ENCODE results near the gene ELMOD3.
"Not testable (repeated sequence)": the region's sequence is repeated elsewhere in the genome, so short reads cannot be mapped to it uniquely, and the experiment has no call there.

Gene ELMOD3

DNA sequence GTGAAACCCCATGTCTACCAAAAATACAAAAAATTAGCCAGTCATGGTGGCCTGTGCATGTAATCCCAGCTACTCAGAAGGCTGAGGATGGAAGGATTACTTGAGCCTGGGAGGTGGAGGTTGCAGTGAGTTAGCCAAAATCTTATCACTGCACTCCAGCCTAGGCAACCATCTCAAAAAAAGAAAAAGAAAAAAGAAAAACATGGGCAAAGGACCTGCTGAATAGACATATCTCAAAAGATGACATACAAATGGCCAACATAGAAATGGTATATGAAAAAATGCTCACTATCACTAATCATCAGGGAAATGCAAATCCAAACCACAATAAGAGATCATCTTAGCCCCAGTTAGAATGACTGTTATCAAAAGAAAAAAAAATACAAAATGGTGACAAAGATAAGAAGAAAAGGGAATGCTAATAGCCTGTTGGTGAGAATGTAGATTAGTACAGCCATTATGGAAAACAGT lies 25.4 kb upstream of the ELMOD3 start:
- no peak for DNase-seq (ENCODE audit: low read depth in 2 of 2)

DNA sequence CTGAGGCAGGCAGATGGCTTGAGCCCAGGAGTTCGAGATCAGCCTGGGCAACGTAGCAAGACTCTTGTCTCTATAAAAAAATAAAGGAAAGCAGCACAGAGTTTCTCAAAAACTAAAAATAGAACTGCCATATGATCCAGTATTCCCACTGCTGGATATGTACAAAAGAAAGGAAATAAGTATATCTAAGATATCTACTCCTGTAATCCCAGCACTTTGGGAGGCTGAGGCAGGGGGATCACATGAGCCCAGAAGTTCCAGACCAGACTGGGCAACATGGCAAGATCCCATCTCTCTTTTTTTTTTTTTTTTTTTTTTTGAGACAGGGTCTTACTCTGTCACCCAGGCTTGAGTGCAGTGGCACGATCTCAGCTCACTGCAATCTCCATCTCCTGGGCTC lies 24.9 kb upstream of the ELMOD3 start:
- not testable (repeated sequence) for DNase-seq (ENCODE audit: low read depth in 2 of 2)

DNA sequence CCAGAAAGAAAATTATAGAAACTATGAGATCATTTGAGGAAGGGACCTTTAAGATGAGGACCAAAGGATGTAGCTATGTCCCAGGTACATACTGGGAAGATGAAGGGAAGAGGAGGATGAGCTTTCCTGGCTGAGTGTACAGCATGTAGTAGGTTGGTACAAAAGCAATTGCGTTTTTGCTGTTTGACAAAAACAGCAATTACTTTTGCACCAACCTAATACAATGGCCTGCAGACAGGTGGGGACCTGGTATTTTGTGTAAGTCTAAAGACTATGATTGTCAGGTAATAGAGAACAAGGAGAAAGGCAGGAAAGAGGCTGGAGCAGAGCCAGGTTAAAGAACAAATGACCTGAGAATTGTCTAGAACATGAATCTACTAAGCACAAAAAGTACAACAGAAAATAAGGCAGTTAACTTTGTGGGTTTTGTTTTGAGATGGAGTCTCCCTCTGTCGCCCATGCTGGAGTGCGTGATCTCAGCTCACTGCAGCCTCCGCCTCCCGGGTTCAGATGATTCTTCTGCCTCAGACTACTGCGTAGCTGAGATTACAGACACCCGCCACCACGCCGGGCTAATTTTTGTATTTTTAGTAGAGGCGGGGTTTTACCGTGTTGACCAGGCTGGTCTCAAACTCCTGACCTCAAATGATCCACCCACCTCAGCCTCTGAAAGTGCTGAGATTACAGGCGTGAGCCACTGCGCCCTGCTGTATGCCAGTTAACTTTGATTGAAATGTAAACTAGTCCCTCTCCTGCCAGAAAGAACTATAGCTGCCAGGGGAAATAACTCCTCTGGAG lies 23.5 kb upstream of the ELMOD3 start:
- DNase-seq (ENCODE audit: low read depth in 2 of 2) = no peak

DNA sequence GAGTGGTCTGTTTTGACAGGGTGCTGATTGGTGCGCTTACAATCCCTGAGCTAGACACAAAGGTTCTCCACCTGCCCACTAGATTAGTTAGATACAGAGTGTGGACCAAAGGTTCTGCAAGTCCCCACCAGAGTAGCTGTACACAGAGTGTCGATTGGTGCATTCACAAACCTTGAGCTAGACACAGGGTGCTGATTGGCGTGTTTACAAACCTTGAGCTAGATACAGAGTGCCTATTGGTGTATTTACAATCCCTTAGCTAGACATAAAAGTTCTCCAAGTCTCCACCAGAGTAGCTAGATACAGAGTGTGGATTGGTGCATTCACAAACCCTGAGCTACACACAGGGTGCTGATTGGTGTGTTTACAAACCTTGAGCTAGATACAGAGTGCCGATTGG lies 20.7 kb upstream of the ELMOD3 start:
- DNase-seq (ENCODE audit: low read depth in 2 of 2) = not testable (repeated sequence)

DNA sequence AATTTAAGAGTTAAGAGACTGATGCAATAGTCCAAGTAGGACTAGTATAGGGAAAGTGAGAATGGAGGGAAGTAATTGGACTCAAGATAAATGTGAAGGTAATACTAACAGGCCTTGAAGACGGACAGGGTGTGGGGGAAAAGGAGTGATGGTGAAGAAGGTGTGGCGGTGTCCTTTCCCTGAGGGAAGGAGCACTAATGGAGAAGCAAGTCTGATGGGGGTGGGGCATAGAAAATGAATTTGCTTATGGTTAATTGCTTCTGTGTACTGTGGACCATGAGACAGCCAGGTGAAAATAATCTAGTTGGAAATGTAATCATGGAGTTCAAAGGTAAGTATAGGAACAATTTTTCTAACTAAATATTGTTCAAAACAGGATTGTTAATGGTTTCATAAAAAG lies 19.6 kb upstream of the ELMOD3 start:
- DNase-seq (ENCODE audit: low read depth in 2 of 2) = no peak

DNA sequence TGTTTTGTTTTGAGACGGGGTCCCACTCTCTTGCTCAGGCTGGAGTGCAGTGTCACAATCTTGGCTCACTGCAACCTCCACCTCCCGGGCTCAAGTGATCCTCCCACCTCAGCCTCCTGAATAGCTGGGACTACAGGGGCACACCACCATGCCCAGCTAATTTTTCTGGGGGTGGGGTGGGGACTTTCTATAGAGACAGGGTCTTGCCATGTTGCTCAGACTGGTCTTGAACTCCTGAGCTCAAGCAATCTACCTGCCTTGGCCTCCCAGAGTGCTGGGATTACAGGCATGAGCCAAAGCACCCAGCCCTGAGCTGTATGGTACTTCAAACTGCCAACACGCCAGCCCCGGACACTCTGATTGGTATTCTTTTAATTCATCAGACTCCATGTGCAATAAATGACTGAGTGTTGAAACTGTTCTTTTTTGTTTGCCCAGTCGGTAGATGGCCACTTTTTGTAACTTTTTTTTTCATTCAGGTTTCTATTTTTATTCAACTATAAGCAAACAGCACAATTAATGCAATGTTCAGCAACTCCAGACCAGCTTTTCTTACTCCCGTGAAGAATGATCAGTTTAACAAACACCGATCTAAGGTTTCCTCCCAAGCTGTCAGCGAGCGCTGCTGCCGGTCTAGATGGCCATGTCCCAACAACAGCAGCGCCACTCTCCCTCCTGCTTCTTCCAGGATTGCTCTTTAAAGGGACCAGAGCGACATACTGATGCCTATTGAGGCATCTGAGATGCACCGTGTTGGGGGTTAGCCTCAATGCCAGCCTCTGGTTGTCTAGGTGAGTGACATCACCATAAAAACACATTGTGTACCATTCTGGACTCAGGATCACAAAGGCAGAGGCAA lies 14.3 kb upstream of the ELMOD3 start:
- no peak for DNase-seq (ENCODE audit: low read depth in 2 of 2)

DNA sequence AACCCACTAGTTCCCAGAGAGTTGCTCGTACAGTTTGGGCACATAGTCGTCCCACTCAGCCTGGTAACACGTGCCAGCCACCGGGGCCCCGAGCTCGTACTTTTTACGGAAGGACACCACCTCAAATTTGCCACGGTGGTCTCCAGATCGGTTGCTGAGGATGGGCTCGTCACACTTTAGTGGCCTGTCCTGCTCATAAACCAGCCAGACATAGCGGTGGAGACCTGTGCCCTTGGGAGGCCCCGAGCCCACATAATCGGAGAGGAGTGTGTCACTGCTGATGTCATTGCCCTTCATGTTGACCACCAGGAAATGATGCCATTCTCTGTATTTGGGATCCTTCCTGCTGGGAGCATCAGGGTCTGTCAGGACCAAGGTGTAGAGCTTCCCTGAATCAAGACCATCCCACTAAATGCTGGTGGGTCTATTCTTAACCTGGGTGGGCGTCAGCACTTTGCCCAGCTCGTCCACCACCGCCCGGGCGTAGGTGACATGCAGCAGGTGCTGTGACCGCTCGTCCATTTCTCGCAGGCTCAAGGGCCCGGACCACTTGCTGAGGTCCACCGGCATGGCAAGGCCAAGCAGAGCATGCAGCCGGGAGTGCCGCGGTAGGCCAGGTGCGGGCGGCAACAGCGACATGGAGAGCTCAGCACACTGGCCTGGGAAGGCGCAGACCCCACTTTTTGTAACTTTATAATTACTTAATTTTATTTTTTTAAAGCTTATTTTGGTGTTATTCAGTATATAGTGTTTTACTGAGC lies 13.1 kb upstream of the ELMOD3 start:
- DNase-seq (ENCODE audit: low read depth in 2 of 2) = no peak

DNA sequence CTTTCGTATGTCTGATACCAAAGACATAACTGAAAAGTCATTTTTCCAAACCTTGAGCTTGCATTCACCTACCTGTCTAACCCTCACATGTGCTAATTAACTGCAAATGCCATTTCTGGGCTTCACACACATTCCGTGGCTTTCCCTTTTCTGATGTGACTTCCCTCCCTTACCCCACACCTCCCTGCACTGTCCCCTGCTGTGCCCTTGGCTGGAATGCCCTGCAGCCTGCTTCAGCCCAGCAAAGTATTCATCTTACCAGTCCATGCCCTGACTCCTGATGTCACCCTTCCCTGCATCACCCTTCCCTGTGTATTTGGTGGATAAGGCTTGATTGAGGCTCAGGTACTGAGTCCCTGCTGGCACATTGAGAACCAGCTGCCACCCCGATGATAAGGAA lies 12.4 kb upstream of the ELMOD3 start:
- DNase-seq (ENCODE audit: low read depth in 2 of 2) = no peak

DNA sequence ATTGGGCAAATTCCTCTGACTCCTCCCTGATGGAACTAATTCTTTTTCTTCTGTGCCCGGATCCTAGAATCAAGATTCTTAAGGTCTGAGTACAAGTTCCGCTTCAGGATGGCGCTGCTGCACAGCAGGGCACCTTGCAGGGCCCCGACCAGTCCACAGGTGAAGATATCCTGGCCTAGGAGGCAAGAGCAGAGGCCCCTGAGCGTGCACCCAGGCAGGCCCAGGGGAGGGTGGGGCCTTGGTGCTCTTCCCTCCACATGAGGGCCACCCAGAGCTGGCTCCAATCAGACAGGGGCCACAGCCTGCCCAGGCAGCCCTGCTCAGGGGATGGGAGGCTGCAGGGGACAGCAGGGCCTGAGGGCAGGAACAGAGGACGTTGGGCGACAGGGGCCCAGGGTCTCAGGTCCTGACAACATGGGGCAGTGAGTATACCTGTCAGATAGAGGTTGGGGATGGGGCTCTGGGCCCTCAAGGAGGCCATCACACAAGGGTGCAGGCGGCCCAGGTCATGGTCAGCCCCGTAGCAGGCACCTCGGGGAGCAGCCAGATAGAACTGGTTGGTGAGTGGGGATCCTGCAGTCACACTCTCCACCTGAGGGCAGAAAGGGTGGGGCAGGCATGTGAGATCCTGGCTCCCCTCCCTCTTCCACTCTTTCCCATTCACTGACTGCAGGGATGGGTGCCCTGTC lies 11.2 kb upstream of the ELMOD3 start:
- DNase-seq (ENCODE audit: low read depth in 2 of 2) = not testable (repeated sequence)

DNA sequence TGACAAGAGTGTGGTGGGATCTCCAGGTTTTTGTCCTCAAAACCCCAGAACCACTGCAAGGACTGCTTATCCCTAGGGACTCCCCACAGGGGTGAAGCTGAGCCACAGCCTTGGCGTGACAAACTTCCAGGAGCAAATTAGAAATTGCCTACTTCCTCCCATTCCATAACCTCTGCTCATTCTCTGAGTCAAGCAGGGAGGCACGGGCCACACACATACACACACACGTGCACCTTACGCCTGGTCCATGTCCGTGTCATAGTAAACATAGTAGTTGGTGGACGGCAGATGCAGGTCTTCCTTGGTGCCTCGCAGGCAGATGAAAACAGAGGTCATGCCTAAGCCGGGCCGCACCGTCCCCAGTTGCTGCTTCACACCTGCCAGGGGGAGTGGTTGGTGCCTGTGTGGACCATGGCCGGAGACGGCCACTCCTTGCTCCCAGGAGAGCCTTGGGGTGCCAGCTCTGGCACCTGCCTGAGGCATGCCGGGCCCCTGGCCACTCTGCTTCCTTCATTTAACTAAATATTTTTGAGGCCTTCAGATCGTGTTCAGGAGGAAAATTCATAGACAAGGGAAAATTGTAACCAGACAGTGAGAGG lies 10.1 kb upstream of the ELMOD3 start:
- no peak for DNase-seq (ENCODE audit: low read depth in 2 of 2)

DNA sequence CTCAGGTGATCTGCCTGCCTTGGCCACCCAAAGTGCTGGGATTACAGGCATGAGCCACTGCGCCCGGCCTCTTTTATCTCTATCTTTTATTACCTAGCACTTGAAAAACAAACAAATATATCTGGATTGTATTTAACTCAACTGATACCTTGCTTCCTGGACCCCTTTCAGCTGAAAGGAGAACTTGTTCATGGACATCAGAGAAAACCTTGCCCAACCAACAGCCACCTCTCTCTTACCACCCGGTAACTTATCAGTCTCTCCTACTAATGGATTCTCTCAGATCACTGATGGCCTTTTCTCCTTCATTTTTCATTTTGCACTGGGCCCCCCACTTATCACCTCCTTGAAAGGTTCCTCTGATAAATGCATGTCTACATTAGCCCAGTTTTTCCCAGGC lies 7.0 kb upstream of the ELMOD3 start:
- no peak for DNase-seq (ENCODE audit: low read depth in 2 of 2)

DNA sequence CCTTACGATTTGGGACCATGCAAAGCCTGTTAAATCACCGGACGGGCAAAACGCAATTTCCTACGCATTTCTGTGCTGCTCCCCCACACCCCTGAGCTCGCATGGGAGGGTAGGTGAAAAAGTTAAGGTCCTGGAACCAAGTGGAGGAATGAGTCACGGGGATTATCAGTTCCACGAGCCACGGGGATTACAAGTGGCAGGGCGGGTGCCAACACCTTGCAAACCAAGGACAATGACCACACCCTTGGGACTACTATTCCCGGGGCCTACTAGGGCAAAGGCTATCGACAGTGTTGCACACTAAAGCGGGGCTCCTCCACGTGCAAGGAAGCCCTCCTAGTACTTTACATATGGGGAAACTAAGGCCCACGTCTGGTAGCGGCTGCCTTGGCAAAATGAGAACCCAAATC lies 688 bp upstream of the ELMOD3 start:
- DNase-seq (ENCODE audit: low read depth in 2 of 2) = no peak

DNA sequence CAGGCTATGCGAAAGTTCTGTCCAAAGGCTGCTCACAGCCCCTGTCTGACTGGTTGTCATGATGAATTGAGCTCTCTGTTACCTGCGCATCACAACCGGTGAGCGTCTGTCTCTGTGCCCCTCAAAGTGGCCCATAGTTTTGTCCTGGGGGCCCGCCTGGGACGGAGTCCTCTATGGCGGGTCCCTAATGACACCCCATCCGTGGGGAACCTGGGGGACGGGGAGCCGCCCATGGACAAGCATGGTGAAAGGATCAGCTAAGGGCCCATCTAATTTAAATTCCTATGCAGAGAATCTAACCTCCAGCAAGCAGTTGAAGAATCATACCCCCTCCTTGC lies 473 bp downstream of the ELMOD3 start:
- DNase-seq (ENCODE audit: low read depth in 2 of 2) = no peak

DNA sequence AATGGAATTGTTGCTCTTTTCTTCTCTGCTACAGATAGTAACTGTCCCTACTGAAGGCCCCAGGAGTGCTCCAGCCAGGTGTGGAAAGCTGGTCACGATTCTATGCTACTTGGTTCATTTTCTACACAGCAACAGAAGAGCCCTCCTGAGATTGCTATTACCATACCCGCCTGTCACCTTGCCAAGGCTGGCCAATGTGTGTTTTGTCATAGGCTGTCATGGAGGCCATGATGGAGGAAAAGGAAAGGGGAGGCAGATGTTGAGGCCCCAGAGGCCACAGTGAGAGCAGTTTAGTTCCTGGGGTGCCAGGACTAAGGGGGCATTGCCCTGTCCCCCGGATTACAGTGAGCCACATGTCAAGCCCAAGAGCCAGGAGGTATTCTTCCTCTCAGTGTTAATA lies 952 bp downstream of the ELMOD3 start:
- DNase-seq (ENCODE audit: low read depth in 2 of 2) = no peak

DNA sequence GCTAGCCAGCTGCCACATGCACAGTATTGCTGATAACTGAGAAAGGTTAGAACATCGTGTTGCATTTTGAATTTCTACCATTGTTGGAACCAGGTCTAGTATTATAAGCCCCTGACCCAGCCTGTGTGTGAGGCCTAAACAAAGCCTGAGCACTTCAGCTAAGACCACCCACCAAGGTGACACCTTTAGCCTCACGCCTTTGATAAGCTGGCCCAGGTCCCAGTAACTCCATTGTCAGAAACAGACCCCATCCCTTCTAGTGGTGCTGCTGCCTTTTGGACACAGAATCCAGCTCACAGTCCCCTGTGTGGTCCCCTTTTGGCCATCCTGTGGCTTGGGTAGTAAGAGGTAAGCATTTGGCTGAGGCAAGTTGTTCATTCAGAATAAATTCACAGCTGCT lies 1.6 kb downstream of the ELMOD3 start:
- no peak for DNase-seq (ENCODE audit: low read depth in 2 of 2)

DNA sequence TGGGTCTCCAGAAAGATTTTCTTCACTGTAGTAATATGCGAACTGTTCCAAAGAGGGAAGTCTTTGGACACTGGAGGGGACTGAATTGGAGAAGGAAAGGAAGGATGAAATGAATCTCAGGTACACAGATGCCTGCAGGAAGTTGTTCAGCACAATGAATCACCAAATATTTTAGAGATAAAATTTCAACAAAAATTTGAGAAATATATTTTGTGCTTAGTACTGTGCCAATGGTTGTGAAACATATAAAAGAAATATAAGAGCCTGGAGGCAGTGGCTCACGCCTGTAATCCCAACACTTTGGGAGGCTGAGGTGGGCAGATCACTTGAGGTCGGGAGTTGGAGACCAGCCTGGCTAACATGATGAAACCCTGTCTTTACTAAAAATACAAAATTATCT lies 3.2 kb downstream of the ELMOD3 start:
- no peak for DNase-seq (ENCODE audit: low read depth in 2 of 2)

DNA sequence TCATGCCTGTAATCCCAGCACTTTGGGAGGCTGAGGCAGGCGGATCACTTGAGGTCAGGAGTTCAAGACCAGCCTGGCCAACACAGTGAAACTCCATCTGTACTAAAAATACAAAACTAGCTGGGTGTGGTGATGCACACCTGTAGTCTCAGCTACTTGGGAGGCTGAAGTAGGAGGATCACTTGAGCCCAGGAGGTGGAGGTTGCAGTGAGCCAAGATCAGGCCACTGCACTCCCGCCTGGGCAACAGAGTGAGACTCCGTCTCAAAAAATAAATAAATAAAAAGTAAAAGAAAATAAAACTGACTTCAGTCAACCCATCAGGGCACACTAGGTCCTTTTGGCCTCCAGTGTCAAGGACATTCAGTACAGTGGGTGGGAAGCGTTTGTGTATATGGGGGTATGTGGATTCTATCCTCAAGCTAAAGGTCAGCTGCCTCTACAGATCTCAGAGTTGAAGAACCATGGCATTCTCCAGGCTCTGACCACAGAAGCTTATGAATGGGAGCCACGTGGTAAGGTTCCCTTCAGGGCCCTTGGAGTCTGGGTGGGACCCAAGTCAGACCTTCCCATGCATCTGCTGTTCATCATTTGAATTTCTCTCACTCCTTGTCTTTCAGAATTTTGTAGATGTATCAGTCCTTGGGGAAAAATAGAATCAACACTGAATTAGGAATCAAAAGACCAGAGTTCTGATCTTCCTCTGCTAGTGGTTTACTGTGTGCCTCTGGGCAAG lies 8.3 kb downstream of the ELMOD3 start:
- DNase-seq (ENCODE audit: low read depth in 2 of 2) = not testable (repeated sequence)

DNA sequence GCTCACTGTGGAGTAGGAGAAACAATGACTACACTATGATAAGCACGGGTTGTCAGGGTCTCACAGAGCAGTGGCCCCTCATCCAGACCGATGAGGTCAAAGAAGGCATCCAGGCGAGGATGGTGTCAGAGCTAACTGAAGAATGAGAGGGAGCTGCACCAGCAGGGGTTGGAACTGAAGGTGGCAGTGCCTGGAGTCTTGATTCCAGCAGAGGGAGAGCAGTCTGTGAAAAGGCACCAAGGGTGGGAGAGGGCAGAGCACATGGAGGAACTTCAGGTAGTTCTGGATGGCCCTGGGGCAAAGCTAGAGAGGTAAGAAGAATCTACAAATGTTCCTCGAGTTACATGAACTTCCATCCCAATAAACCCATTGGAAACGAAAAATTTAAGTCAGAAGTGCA lies 12.6 kb downstream of the ELMOD3 start:
- no peak for DNase-seq (ENCODE audit: low read depth in 2 of 2)

DNA sequence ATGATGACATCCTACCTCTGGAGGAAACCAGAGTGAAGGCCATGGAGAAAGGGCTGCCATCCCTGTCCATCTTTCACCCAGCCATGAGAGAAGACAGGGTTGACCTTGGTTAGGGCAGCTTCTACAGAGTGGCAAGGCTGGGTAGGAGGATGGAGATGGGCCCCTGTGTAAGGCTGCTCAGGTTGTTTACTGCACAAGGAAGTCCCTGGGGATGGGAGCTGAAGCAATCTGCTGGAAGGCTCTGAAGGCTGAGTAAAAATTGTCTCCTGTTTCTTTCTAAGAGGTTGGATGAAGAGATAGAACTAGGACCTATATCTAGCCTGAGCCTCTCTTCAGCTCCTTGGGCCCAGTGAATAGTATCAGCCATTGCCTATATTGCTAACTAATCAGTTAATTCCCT lies 14.4 kb downstream of the ELMOD3 start:
- DNase-seq (ENCODE audit: low read depth in 2 of 2) = no peak

DNA sequence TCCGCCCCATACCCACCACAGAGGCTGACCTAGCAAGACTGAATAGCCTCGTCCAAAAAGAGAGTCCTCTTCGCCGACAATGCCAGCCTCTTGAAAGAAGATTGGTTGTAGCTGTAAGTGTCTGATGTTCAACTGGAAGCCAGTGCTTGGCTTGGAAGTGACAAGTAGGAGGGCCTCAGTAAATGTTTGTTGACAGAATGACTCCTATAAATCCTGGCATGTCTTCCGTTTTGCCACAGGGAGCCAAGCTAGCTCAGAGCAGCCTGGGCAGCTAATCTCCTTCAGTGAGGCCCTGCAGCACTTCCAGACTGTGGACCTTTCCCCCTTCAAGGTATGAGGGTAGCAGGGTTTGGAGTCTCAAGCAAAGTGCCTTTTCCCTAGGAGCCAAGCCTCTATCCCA lies 14.9 kb downstream of the ELMOD3 start:
- DNase-seq (ENCODE audit: low read depth in 2 of 2) = no peak

DNA sequence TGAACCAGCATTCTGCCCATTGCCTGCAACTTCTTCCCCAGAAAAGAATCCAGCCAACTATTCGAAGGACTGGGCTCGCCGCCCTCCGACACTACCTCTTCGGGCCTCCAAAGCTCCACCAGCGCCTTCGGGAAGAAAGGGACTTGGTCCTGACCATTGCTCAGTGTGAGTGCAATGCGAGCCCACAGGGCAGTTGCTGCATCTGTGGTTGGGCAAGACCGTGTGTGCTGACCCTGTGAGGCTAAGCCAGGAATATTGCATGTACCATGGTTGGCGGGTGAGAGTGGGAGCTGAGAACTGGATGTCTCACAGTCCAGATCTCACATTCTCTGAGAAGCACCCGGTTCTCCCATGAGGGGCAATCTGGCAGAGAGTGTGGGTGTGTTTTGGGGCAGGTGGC lies 16.5 kb downstream of the ELMOD3 start:
- DNase-seq (ENCODE audit: low read depth in 2 of 2) = no peak
